Activated T-cell treated with anti-CD3 and anti-CD28 coated beads, Interleukin-2, amount 50 U/mL, for 72 hours (primary cell): ENCODE measurements around the gene FGFR4. TPM values are rescaled to one million over a fixed set of nuclear protein-coding genes. Genes with fewer than 3 reads are reported as not detected.

Source experiments
- ATAC-seq, 2 donors: fragments of 150-1000 bp; cut with Tn5 transposase; replicated peaks in 1 of 2; 2 replicates each; pipeline ENCODE4 v1.10.0; 2021; ENCODE audit warnings: moderate library complexity in 2 of 2, mild to moderate bottlenecking in 1 of 2
- DNase-seq, 2 donors: peaks; one replicate each; pipeline ENCODE4 v3.0.0; 2021 to 2022; ENCODE audit warnings: mixed read lengths in 1 of 2
- H3K27ac Mint-ChIP-seq: one replicate; pipeline ENCODE4 v1.8.0; 2022; ENCODE audit warnings: mild to moderate bottlenecking, moderate library complexity, mixed read lengths
- H3K27me3 Mint-ChIP-seq: one replicate; pipeline ENCODE4 v1.8.0; 2022; ENCODE audit warnings: low read depth, mixed read lengths
- H3K36me3 Mint-ChIP-seq, 2 donors: one replicate each; pipeline ENCODE4 v1.8.0; 2022; ENCODE audit warnings: mixed read lengths in 2 of 2, mild to moderate bottlenecking in 1 of 2; ENCODE audit not compliant: insufficient read depth in 2 of 2
- H3K4me1 Mint-ChIP-seq: one replicate; pipeline ENCODE4 v1.8.0; 2022; ENCODE audit warnings: low read depth, mixed read lengths
- H3K4me3 Mint-ChIP-seq, 2 donors: one replicate each; pipeline ENCODE4 v1.8.0; 2022; ENCODE audit warnings: mild to moderate bottlenecking in 2 of 2, mixed read lengths in 2 of 2, moderate library complexity in 2 of 2
- H3K9me3 Mint-ChIP-seq, 2 donors: one replicate each; pipeline ENCODE4 v1.8.0; 2022; ENCODE audit warnings: mixed read lengths in 2 of 2
- total RNA-seq, 2 donors: library from RNA; stranded (reverse); gene quantifications; one replicate each; pipeline ENCODE4 v1.2.3, GENCODE V29; 2022

Gene FGFR4
- total RNA-seq, 2 donors from 2014 or later = 0.62 to 1.1 TPM

GRCh38 chr5:177133853-177134696 is 47.4 kb downstream of the FGFR4 start:
- H3K27me3 Mint-ChIP-seq = no peaks in the 10 kb centered on the region
- H3K36me3 Mint-ChIP-seq = peaks cover 6 to 25% of the 10 kb centered on the region in 2 donors
- ATAC-seq = peak; percentile 32
- H3K9me3 Mint-ChIP-seq = no peaks in the 10 kb centered on the region
- H3K27ac Mint-ChIP-seq = peak overlapping the region; percentile 31
- H3K4me1 Mint-ChIP-seq = peaks cover 56% of the 10 kb centered on the region
- peak overlapping the region; percentile 94 to 98 for H3K4me3 Mint-ChIP-seq
- DNase-seq = peak; percentile 59 to 60

GRCh38 chr5:177134697-177135225 is 48.0 kb downstream of the FGFR4 start:
- ATAC-seq = no peak
- Mint-ChIP-seq H3K4me1 (peaks cover 53% of the 10 kb centered on the region), H3K27ac (peak overlapping the region; percentile 31), H3K9me3 (no peaks in the 10 kb centered on the region), H3K36me3 (peaks cover 6 to 25% of the 10 kb centered on the region in 2 donors), H3K4me3 (peak overlapping the region; percentile 94 to 98), H3K27me3 (no peaks in the 10 kb centered on the region)
- no peak for DNase-seq

GRCh38 chr5:177140312-177140711 is 53.6 kb downstream of the FGFR4 start:
- Mint-ChIP-seq H3K36me3 (peaks cover 10 to 47% of the 10 kb centered on the region in 2 donors), H3K4me1 (peaks cover 67% of the 10 kb centered on the region), H3K9me3 (no peaks in the 10 kb centered on the region), H3K27ac (peak overlapping the region; percentile 24), H3K27me3 (no peaks in the 10 kb centered on the region), H3K4me3 (peak overlapping the region in 1 of 2 donors; percentile 16)
- DNase-seq (no peak), ATAC-seq (no peak)

GRCh38 chr5:177141496-177141895 is 54.8 kb downstream of the FGFR4 start:
- ATAC-seq (no peak), DNase-seq (no peak)
- peaks cover 56% of the 10 kb centered on the region for H3K4me1 Mint-ChIP-seq
- no peak overlapping the region for H3K4me3 Mint-ChIP-seq
- peaks cover 6 to 42% of the 10 kb centered on the region in 2 donors for H3K36me3 Mint-ChIP-seq
- no peaks in the 10 kb centered on the region for H3K27me3 Mint-ChIP-seq
- H3K9me3 Mint-ChIP-seq = no peaks in the 10 kb centered on the region
- peak overlapping the region; percentile 8 for H3K27ac Mint-ChIP-seq

DNA sequence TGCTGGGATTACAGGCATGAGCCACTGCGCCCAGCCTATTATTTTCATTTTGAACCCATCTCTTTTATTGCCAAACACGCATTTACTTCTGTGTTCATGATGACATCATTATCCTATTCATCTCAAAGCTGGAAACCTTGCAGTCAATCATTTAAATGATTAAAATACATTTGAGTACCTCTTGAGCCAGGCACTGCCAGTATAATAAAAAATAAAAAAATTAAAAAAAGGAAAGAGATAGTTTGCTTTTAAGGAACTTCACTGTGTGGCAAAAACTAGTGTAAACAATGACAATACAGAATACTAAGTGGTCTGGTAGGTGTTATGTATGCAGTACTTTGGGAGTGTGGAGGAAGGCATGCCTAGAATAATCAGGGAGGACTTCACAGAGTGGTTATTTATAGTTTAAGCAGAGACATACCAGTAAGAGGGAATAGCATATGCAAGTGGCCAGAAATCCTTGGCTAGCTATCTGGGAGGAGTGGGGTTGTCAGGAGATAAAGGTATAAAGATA is 55.4 kb downstream of the FGFR4 start:
- Mint-ChIP-seq H3K4me3 (no peak overlapping the region), H3K36me3 (peaks cover 4 to 39% of the 10 kb centered on the region in 2 donors), H3K27ac (no peak overlapping the region), H3K9me3 (no peaks in the 10 kb centered on the region), H3K4me1 (peaks cover 49% of the 10 kb centered on the region), H3K27me3 (no peaks in the 10 kb centered on the region)
- DNase-seq = no peak
- ATAC-seq = no peak

DNA sequence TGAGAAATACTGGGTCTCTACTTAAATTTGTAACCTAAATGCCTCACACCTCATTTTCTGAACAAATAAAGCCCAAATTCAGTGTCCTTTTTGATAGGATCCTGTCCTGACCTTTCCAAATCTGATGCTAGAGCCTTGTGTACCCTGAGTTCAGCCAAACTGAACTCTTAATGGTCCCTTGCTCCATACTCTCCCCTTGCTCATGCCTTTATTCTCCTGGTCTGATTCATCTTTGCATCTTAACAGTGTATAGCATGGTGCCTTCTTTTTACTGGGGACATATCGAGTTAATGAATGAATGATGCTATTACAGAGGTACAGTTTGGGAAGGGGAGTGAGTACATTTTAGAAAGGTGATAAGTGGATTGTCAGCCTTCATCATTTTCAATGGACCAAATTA is 56.1 kb downstream of the FGFR4 start:
- Mint-ChIP-seq H3K4me1 (peaks cover 43% of the 10 kb centered on the region), H3K36me3 (peaks cover 4 to 37% of the 10 kb centered on the region in 2 donors), H3K27ac (no peak overlapping the region), H3K9me3 (no peaks in the 10 kb centered on the region), H3K27me3 (no peaks in the 10 kb centered on the region), H3K4me3 (no peak overlapping the region)
- ATAC-seq = no peak
- DNase-seq = no peak

DNA sequence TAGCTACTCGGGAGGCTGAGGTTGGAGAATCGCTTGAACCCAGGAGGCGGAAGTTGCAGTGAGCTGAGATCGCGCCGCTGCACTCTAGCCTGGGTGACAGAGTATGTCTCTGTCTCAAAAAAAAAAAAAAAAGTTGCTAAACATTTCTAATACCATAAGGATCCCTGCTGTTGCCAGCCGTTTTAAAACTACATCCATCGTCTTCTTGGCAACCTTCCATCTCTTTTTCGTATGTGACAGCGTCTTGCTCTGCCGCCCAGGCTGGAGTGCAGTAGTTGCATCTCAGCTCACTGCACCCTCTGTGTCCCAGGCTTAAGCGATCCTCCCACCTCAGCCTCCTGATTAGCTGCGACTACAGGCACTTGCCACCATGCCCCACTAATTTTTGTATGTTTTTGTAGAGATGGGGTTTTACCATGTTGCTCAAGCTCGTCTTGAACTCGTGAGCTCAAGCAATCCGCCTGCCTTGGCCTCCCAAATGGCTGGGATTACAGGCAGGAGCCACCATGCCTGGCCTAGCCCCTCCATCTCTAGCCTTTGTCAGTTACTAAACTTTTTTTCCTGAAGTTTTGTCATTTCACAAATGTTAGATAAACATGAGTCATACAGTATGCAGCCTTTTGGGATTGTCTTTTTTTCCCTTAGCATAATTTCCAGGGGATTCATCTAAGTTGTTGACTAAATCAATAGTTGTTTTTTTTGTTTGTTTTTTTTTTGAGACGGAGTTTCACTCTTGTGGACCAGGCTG is 60.4 kb downstream of the FGFR4 start:
- Mint-ChIP-seq H3K4me3 (no peak overlapping the region), H3K36me3 (peaks cover 0 to 29% of the 10 kb centered on the region in 2 donors), H3K27me3 (no peaks in the 10 kb centered on the region), H3K27ac (no peak overlapping the region), H3K4me1 (peaks cover 16% of the 10 kb centered on the region), H3K9me3 (no peaks in the 10 kb centered on the region)
- no peak for DNase-seq
- ATAC-seq = no peak

Other genes starting within 250 kb of the FGFR4 start
- under 1 TPM; 0.46 to 0.81 TPM for gene HK3, start 187.6 kb upstream of the FGFR4 start, total RNA-seq
- 10 to 100 TPM; 62.8 to 76.5 TPM for gene UIMC1, start 80.1 kb upstream of the FGFR4 start, total RNA-seq
- 10 to 100 TPM; 19.6 to 20.8 TPM for gene ZNF346, start 64.2 kb upstream of the FGFR4 start, total RNA-seq
- 100 to 1,000 TPM in 1 of 2 donors, 10 to 100 TPM in 1; 89.8 to 114 TPM for gene NSD1, start 46.9 kb downstream of the FGFR4 start, total RNA-seq
- gene RAB24, start 216.8 kb downstream of the FGFR4 start, total RNA-seq = 10 to 100 TPM; 26.3 to 29.4 TPM
- gene PRELID1, start 216.9 kb downstream of the FGFR4 start, total RNA-seq = 100 to 1,000 TPM; 118 to 128 TPM
- gene MXD3, start 225.0 kb downstream of the FGFR4 start, total RNA-seq = 10 to 100 TPM; 44.2 to 61.1 TPM